Fibroblast of lung (primary cell): Measurements from ENCODE around the gene ANKRD24. TPM values are rescaled to one million over a fixed set of nuclear protein-coding genes. Genes with fewer than 3 reads are reported as not detected.
A peak's percentile ranks its signal among the peaks of the same experiment; 100 is the strongest.
"Not testable (repeated sequence)": the region's sequence is repeated elsewhere in the genome, so short reads cannot be mapped to it uniquely, and the experiment has no call there.

Source experiments
- DNase-seq, 2 donors: peaks; one replicate each; pipeline versions ENCODE4 v3.0.0 to v3.0.0-alpha.2; 2010; ENCODE audit warnings: low read depth in 2 of 2
- H2AFZ ChIP-seq: 2 replicates; pipeline ENCODE4 v1.5.1; 2012; ENCODE audit warnings: low read length, control low read depth, inconsistent platforms
- H3K27ac ChIP-seq: 2 replicates; pipeline ENCODE4 v1.5.1; 2011; ENCODE audit warnings: low read length, control low read depth; ENCODE audit not compliant: insufficient read depth
- H3K27me3 ChIP-seq: 2 replicates; pipeline ENCODE4 v1.5.1; 2011; ENCODE audit warnings: mild to moderate bottlenecking, low read length; ENCODE audit not compliant: control insufficient read depth, insufficient read depth
- H3K36me3 ChIP-seq: 2 replicates; pipeline ENCODE4 v1.5.1; 2011; ENCODE audit warnings: low read length; ENCODE audit not compliant: control insufficient read depth, insufficient read depth
- H3K4me1 ChIP-seq: 2 replicates; pipeline ENCODE4 v1.5.1; 2011; ENCODE audit warnings: low read length; ENCODE audit not compliant: control insufficient read depth, insufficient read depth; ENCODE audit errors: extremely low read depth
- H3K4me2 ChIP-seq: 2 replicates; pipeline ENCODE4 v1.5.1; 2011; ENCODE audit warnings: low read length, control low read depth; ENCODE audit not compliant: insufficient read depth; ENCODE audit errors: extremely low read depth
- H3K4me3 ChIP-seq, 4 experiments: fragments of 200-600 bp in 1 of 4; sonication (generic) in 1 of 4; replicated peaks in 1 of 4; 2 replicates each; pipeline ENCODE4 v1.5.1; 2011 to 2016; ENCODE audit warnings: low read length in 4 of 4, low read depth in 3 of 4, mild to moderate bottlenecking in 3 of 4, control low read depth in 2 of 4, inconsistent platforms in 1 of 4, mixed read lengths in 1 of 4; ENCODE audit not compliant: insufficient read depth in 1 of 4; ENCODE audit errors: control extremely low read depth in 1 of 4
- H3K79me2 ChIP-seq: 2 replicates; pipeline ENCODE4 v1.5.1; 2012; ENCODE audit warnings: mild to moderate bottlenecking, low read length, inconsistent platforms; ENCODE audit not compliant: control insufficient read depth, insufficient read depth
- H3K9ac ChIP-seq: 2 replicates; pipeline ENCODE4 v1.5.1; 2011; ENCODE audit warnings: mild to moderate bottlenecking, low read length, control low read depth; ENCODE audit not compliant: insufficient read depth
- H3K9me3 ChIP-seq: 2 replicates; pipeline ENCODE4 v1.5.1; 2012; ENCODE audit warnings: low read depth, low read length; ENCODE audit not compliant: control insufficient read depth, insufficient read depth
- H4K20me1 ChIP-seq: 2 replicates; pipeline ENCODE4 v1.5.1; 2011; ENCODE audit warnings: low read length; ENCODE audit not compliant: control insufficient read depth, insufficient read depth; ENCODE audit errors: extremely low read depth
- EZH2 ChIP-seq: IDR thresholded peaks from 2 replicates; pipeline ENCODE4 v1.5.1; 2012; ENCODE audit warnings: low read length, control low read depth, mild to moderate bottlenecking; ENCODE audit errors: missing control alignments
- polyA minus RNA-seq: library from RNA; depleted of rRNA, polyadenylated mRNA; stranded (reverse); fragments of >200 nt; gene quantifications from 2 replicates; pipeline ENCODE4 v1.2.3, GENCODE V29; 2011; ENCODE audit warnings: low replicate concordance
- polyA plus RNA-seq, 2 donors: library from polyadenylated mRNA; depleted of rRNA in 1 of 2; stranded (reverse) in 1 of 2; unstranded in 1 of 2; fragments of >200 nt; gene quantifications; 2 replicates each; pipeline ENCODE4 v1.2.1, GENCODE V29; 2011 to 2012; ENCODE audit warnings: missing spikeins in 1 of 2
- total RNA-seq: library from RNA; depleted of rRNA; stranded (reverse); fragments of >200 nt; gene quantifications from 2 replicates; pipeline ENCODE4 v1.2.1, GENCODE V29; 2014
- TF ChIP-seq, protein P1 (sequence below), 2 donors: IDR thresholded peaks in 1 of 2; conservative IDR thresholded peaks in 1 of 2; 1 replicate in 1 of 2; 2 replicates in 1 of 2; pipeline ENCODE4 v1.5.1; 2011 to 2012; ENCODE audit warnings: low read length in 2 of 2, control low read depth in 1 of 2, inconsistent platforms in 1 of 2, low read depth in 1 of 2, mild to moderate bottlenecking in 1 of 2

The ANKRD24 gene
- total RNA-seq (2.3 and 2.6 TPM in 2 replicates), polyA plus RNA-seq (0.09 and 0.14 TPM in 2 replicates), polyA minus RNA-seq (3.6 TPM in 1 of 2 replicates, not detected in the other)
- 0.17 and 0.26 TPM in 2 replicates for polyA plus RNA-seq (2012)

GRCh38 chr19:4182084-4182810 is at the start of gene ANKRD24, which contains the start of gene SIRT6:
ANKRD24 (plus strand) TSS chr19:4182689; CDS start chr19:4186426, 3,737 bp downstream.
SIRT6 (minus strand) TSS chr19:4182563; CDS start chr19:4182539, 24 bp downstream.
- Histone ChIP-seq H3K4me3 (peak within 1 kb of the TSS; percentile 82 to 97 (median 88)), H3K36me3 (no peaks in the 10 kb centered on the region), H2AFZ (peak within 1 kb of the TSS; percentile 77), H3K4me2 (peak within 1 kb of the TSS; percentile 72), H3K27ac (peak within 1 kb of the TSS; percentile 77), H3K27me3 (no peaks in the 10 kb centered on the region), H3K9ac (peak within 1 kb of the TSS; percentile 86), H4K20me1 (no peaks in the 10 kb centered on the region), H3K4me1 (no peaks in the 10 kb centered on the region), H3K9me3 (no peaks in the 10 kb centered on the region), H3K79me2 (peaks cover 10% of the 10 kb centered on the region)
- TF ChIP-seq, protein P1, sequence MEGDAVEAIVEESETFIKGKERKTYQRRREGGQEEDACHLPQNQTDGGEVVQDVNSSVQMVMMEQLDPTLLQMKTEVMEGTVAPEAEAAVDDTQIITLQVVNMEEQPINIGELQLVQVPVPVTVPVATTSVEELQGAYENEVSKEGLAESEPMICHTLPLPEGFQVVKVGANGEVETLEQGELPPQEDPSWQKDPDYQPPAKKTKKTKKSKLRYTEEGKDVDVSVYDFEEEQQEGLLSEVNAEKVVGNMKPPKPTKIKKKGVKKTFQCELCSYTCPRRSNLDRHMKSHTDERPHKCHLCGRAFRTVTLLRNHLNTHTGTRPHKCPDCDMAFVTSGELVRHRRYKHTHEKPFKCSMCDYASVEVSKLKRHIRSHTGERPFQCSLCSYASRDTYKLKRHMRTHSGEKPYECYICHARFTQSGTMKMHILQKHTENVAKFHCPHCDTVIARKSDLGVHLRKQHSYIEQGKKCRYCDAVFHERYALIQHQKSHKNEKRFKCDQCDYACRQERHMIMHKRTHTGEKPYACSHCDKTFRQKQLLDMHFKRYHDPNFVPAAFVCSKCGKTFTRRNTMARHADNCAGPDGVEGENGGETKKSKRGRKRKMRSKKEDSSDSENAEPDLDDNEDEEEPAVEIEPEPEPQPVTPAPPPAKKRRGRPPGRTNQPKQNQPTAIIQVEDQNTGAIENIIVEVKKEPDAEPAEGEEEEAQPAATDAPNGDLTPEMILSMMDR (conservative IDR thresholded peaks at IDR 0.05 in 1 of 2, IDR thresholded peaks at IDR 0.05 in 1 of 2; ENCODE audit: low read depth in 1 of 2, low read length in 2 of 2): no peak
- TF ChIP-seq EZH2: no peak
- DNase-seq: peak; percentile 96

DNA sequence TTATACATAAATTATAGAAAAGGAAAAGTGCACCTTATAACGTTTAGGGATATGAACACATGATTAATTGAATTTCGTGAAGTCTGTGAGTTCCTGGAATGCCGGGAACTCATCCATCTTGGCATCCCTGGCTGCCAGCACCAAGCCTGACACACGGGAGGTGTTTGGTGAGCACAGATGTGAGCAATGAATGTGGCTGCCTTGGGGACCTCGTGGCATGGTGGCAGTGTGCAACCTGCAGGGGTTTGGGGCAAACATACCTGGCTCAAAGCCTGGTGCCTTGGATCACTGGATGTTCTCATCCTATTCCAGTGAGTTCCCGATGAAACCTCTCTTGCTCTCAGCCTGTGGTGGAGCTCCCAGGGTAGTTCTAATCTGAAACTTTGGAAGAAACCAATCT is 48.1 kb upstream of the ANKRD24 start:
- Histone ChIP-seq H3K27me3 (no peaks in the 10 kb centered on the region), H3K4me2 (no peak overlapping the region), H3K9me3 (no peaks in the 10 kb centered on the region), H3K4me1 (peaks cover 2% of the 10 kb centered on the region), H3K4me3 (no peak overlapping the region), H3K79me2 (no peaks in the 10 kb centered on the region), H2AFZ (peak overlapping the region; percentile 17), H3K27ac (no peak overlapping the region), H4K20me1 (no peaks in the 10 kb centered on the region), H3K36me3 (no peaks in the 10 kb centered on the region), H3K9ac (no peak overlapping the region)
- TF ChIP-seq, protein P1 (conservative IDR thresholded peaks at IDR 0.05 in 1 of 2, IDR thresholded peaks at IDR 0.05 in 1 of 2; ENCODE audit: low read depth in 1 of 2, low read length in 2 of 2): no peak
- TF ChIP-seq EZH2: no peak
- peak in 1 of 2 donors; percentile 18 for DNase-seq

- not testable (repeated sequence) for H3K4me1 ChIP-seq, H4K20me1 ChIP-seq, H2AFZ ChIP-seq, H3K79me2 ChIP-seq, H3K27ac ChIP-seq, H3K4me3 ChIP-seq, H3K36me3 ChIP-seq, H3K9me3 ChIP-seq, H3K27me3 ChIP-seq, DNase-seq, H3K4me2 ChIP-seq, H3K9ac ChIP-seq
Observed at GRCh38 chr19:4135386-4135785, 47.1 kb upstream of the ANKRD24 start.
